SK-N-SH (cell line): Measurements from ENCODE around the gene KCND3. TPM values are rescaled to one million over a fixed set of nuclear protein-coding genes. Genes with fewer than 3 reads are reported as not detected.
A peak's percentile ranks its signal among the peaks of the same experiment; 100 is the strongest.
"Not testable (repeated sequence)": the region's sequence is repeated elsewhere in the genome, so short reads cannot be mapped to it uniquely, and the experiment has no call there.

Source experiments
- CTCF ChIA-PET: fragments of 300-600, 350-600 bp; formaldehyde crosslinking; extraction: SDS; loops from one replicate; lab custom pipeline; 2021; lab: Yijun Ruan, JAX
- POLR2A ChIA-PET: fragments of 350-600 bp; sonication (Branson Sonifier 250); formaldehyde crosslinking; extraction: SDS; loops from one replicate; lab custom pipeline; 2020; ENCODE audit warnings: antibody characterized with exemption, inconsistent platforms; lab: Yijun Ruan, JAX
- DNase-seq: peaks from one replicate; pipeline ENCODE4 v3.0.0; 2012
- H2AFZ ChIP-seq: fragments of 200-600 bp; sonication (generic); 2 replicates; pipeline ENCODE4 v1.8.1; 2016; ENCODE audit warnings: antibody characterized with exemption, mild to moderate bottlenecking, low read depth
- H3F3A ChIP-seq: fragments of 200-600 bp; sonication (generic); replicated peaks from 2 replicates; pipeline ENCODE3; 2016; ENCODE audit warnings: antibody characterized with exemption, mild to moderate bottlenecking; ENCODE audit not compliant: insufficient read depth
- H3K27ac ChIP-seq, 2 experiments: fragments of 200-500 bp in 1 of 2; fragments of 200-600 bp in 1 of 2; sonication (Bioruptor generic) in 1 of 2; sonication (generic), shearing (Covaris generic) in 1 of 2; 2 replicates each; pipeline versions ENCODE4 v1.5.1 to v1.6.1; 2014 to 2016; ENCODE audit warnings: low read depth in 2 of 2, inconsistent platforms in 1 of 2, low read length in 1 of 2, mild to moderate bottlenecking in 1 of 2, mixed read lengths in 1 of 2
- H3K27me3 ChIP-seq: fragments of 200-600 bp; sonication (generic), shearing (Covaris generic); 2 replicates; pipeline ENCODE4 v1.6.1; 2016; ENCODE audit warnings: mixed run types; ENCODE audit not compliant: insufficient read depth
- H3K36me3 ChIP-seq, 2 experiments: fragments of 200-500 bp in 1 of 2; fragments of 200-600 bp in 1 of 2; sonication (Bioruptor generic) in 1 of 2; sonication (generic) in 1 of 2; replicated peaks in 1 of 2; 2 replicates each; pipeline versions ENCODE3 to v1.5.1; 2014 to 2016; ENCODE audit warnings: low read length in 1 of 2, mild to moderate bottlenecking in 1 of 2; ENCODE audit not compliant: insufficient read depth in 2 of 2, control insufficient read depth in 1 of 2
- H3K4me1 ChIP-seq, 2 experiments: fragments of 200-500 bp in 1 of 2; fragments of 200-600 bp in 1 of 2; sonication (Bioruptor generic) in 1 of 2; sonication (generic), shearing (Covaris generic) in 1 of 2; 2 replicates each; pipeline versions ENCODE4 v1.5.1 to v1.6.1; 2014 to 2016; ENCODE audit warnings: low read depth in 1 of 2, low read length in 1 of 2, mixed run types in 1 of 2; ENCODE audit not compliant: insufficient read depth in 2 of 2, control insufficient read depth in 1 of 2
- H3K4me2 ChIP-seq: fragments of 200-600 bp; sonication (generic), shearing (Covaris generic); 2 replicates; pipeline ENCODE4 v1.6.1; 2017; ENCODE audit warnings: mixed run types
- H3K4me3 ChIP-seq, 2 experiments: fragments of 200-500 bp in 1 of 2; fragments of 200-600 bp in 1 of 2; sonication (Bioruptor generic) in 1 of 2; sonication (generic), shearing (Covaris generic) in 1 of 2; 2 replicates each; pipeline versions ENCODE4 v1.5.1 to v1.8.1; 2014 to 2016; ENCODE audit warnings: low read depth in 2 of 2, inconsistent platforms in 1 of 2, low read length in 1 of 2, mild to moderate bottlenecking in 1 of 2, mixed read lengths in 1 of 2, moderate library complexity in 1 of 2
- H3K79me2 ChIP-seq: fragments of 200-600 bp; sonication (generic); 2 replicates; pipeline ENCODE4 v1.8.1; 2017; ENCODE audit warnings: mild to moderate bottlenecking; ENCODE audit not compliant: insufficient read depth
- H3K9ac ChIP-seq: fragments of 200-600 bp; sonication (generic); 2 replicates; pipeline ENCODE4 v1.6.1; 2017; ENCODE audit warnings: mixed run types
- H3K9me2 ChIP-seq: fragments of 200-600 bp; sonication (generic); 2 replicates; pipeline ENCODE4 v1.6.1; 2017; ENCODE audit warnings: mixed run types
- H3K9me3 ChIP-seq: fragments of 200-600 bp; sonication (generic); 2 replicates; pipeline ENCODE4 v1.6.1; 2017; ENCODE audit warnings: mixed run types, mild to moderate bottlenecking, moderate library complexity
- H4K20me1 ChIP-seq: fragments of 200-600 bp; sonication (generic); 2 replicates; pipeline ENCODE4 v1.6.1; 2017; ENCODE audit warnings: mild to moderate bottlenecking, mixed run types; ENCODE audit not compliant: insufficient read depth
- CTCF ChIP-seq: fragments of 200-600 bp; sonication (generic); IDR thresholded peaks from 2 replicates; pipeline ENCODE4 v1.6.1; 2017; ENCODE audit warnings: antibody characterized with exemption, mild to moderate bottlenecking, moderate library complexity
- GATA2 ChIP-seq: sonication (generic); formaldehyde crosslinking; IDR thresholded peaks from 2 replicates; pipeline ENCODE4 v1.5.0; 2020; ENCODE audit warnings: mild to moderate bottlenecking, missing genetic modification reagents
- IRF3 ChIP-seq: fragments of 150-350 bp; IDR thresholded peaks from 2 replicates; pipeline ENCODE4 v1.6.1; 2016; ENCODE audit warnings: mild to moderate bottlenecking, low read depth, low read length
- MAX ChIP-seq: IDR thresholded peaks from 2 replicates; pipeline ENCODE4 v1.4.0; 2012; ENCODE audit warnings: low read depth
- MXI1 ChIP-seq: IDR thresholded peaks from 2 replicates; pipeline ENCODE4 v1.6.1; 2012; ENCODE audit warnings: mild to moderate bottlenecking, low read depth, low read length, improper control_type of control experiment
- NFIC ChIP-seq: IDR thresholded peaks from 2 replicates; pipeline ENCODE4 v1.4.0; 2012; ENCODE audit warnings: borderline replicate concordance
- POLR2AphosphoS5 ChIP-seq: IDR thresholded peaks from 2 replicates; pipeline ENCODE4 v1.6.1; 2012; ENCODE audit warnings: low read depth, low read length
- SIN3A ChIP-seq: IDR thresholded peaks from 2 replicates; pipeline ENCODE4 v1.6.1; 2012; ENCODE audit warnings: low read depth, mild to moderate bottlenecking, low read length, moderate library complexity, borderline replicate concordance
- TEAD4 ChIP-seq: IDR thresholded peaks from 2 replicates; pipeline ENCODE4 v1.4.0; 2012; ENCODE audit warnings: mild to moderate bottlenecking, borderline replicate concordance; ENCODE audit not compliant: insufficient read depth
- YY1 ChIP-seq: IDR thresholded peaks from 2 replicates; pipeline ENCODE4 v1.4.0; 2012; ENCODE audit warnings: low read depth, mild to moderate bottlenecking
- ZBTB33 ChIP-seq: IDR thresholded peaks from 2 replicates; pipeline ENCODE4 v1.4.0; 2012; ENCODE audit warnings: low read depth, borderline replicate concordance
- WGBS: methylation state at CpG from one replicate; pipeline ENCODE4 v1.1.6; 2017; ENCODE audit warnings: low lambda C conversion rate; 5-methylcytosine and 5-hydroxymethylcytosine counted together
- polyA plus RNA-seq, 3 experiments: library from polyadenylated mRNA; depleted of rRNA; stranded (reverse); fragments of >200 nt; gene quantifications; 2 replicates each; pipeline ENCODE4 v1.2.3, GENCODE V29; 2012

Gene KCND3
- polyA plus RNA-seq, 1 of the 3 experiments (the other 2 are of a cell fraction) = not detected

- not testable (repeated sequence) for H3K27ac ChIP-seq, H2AFZ ChIP-seq, H3K36me3 ChIP-seq, H3K9ac ChIP-seq, H4K20me1 ChIP-seq, H3K4me2 ChIP-seq, H3K79me2 ChIP-seq, H3K4me3 ChIP-seq, H3K27me3 ChIP-seq, H3K9me2 ChIP-seq, H3K4me1 ChIP-seq, H3K9me3 ChIP-seq, H3F3A ChIP-seq, DNase-seq
- POLR2A ChIA-PET = interaction anchor here (1.6 kb wide), 1 partner anchor 13 kb away, joined by 4 read pairs; no protein-coding TSS in a partner anchor
- CTCF ChIA-PET = interaction anchor here (1.0 to 1.6 kb wide), 2 partner anchors 13 to 27 kb away, joined by 3 to 5 read pairs; no protein-coding TSS in a partner anchor
- 96% methylated on average over 14 of the region's 14 CpGs for whole genome bisulfite sequencing
Measured at GRCh38 chr1:111742292-111742691, 247.2 kb downstream of the KCND3 start.

- Histone ChIP-seq H4K20me1 (no peaks in the 10 kb centered on the region), H3F3A (peaks cover 6% of the 10 kb centered on the region), H3K4me3 (peak overlapping the region; percentile 66 to 85), H3K4me2 (peak overlapping the region; percentile 92), H3K27ac (peak overlapping the region; percentile 47 to 79), H3K79me2 (no peaks in the 10 kb centered on the region), H3K36me3 (no peaks in the 10 kb centered on the region), H3K27me3 (no peaks in the 10 kb centered on the region), H3K4me1 (peaks cover 8 to 15% of the 10 kb centered on the region in 2 experiments; a peak in 3 of 4 replicates), H2AFZ (peak overlapping the region; percentile 96), H3K9me3 (no peaks in the 10 kb centered on the region), H3K9ac (peak overlapping the region; percentile 56; the same call in 1 of the 2 replicates), H3K9me2 (no peaks in the 10 kb centered on the region)
- 3% methylated on average over 33 of the region's 63 CpGs for WGBS
- ChIA-PET POLR2A (interaction anchor here (2.2 to 2.6 kb wide), 2 partner anchors 10 to 15 kb away, joined by 15 to 19 read pairs; partner anchors contain the start of gene DDX20), CTCF (interaction anchor here (1.0 to 2.0 kb wide), 8 partner anchors 11 to 232 kb away, joined by 3 to 13 read pairs (median 5); partner anchors contain the start of gene DDX20)
- DNase-seq = peak; percentile 86
- TF ChIP-seq ZBTB33 (no peak), NFIC (no peak), IRF3 (no peak), MXI1 (peak; percentile 2), MAX (peak; percentile 26; the same call in 1 of the 2 replicates), GATA2 (CRISPR knock-in tag) (no peak), POLR2AphosphoS5 (no peak), CTCF (0 out of 2 replicates have a peak, but pooled peaks have one; percentile 13), YY1 (no peak), TEAD4 (no peak), SIN3A (no peak)
Measured at GRCh38 chr1:111739925-111740765, 249.3 kb downstream of the KCND3 start.
